SIG-M5 (cell line): ENCODE measurements around the gene ARHGEF10L.

Source experiments
- DNase-seq: peaks from one replicate; lab custom pipeline; 2025; lab: John Stamatoyannopoulos, UW

ARHGEF10L gene

DNA sequence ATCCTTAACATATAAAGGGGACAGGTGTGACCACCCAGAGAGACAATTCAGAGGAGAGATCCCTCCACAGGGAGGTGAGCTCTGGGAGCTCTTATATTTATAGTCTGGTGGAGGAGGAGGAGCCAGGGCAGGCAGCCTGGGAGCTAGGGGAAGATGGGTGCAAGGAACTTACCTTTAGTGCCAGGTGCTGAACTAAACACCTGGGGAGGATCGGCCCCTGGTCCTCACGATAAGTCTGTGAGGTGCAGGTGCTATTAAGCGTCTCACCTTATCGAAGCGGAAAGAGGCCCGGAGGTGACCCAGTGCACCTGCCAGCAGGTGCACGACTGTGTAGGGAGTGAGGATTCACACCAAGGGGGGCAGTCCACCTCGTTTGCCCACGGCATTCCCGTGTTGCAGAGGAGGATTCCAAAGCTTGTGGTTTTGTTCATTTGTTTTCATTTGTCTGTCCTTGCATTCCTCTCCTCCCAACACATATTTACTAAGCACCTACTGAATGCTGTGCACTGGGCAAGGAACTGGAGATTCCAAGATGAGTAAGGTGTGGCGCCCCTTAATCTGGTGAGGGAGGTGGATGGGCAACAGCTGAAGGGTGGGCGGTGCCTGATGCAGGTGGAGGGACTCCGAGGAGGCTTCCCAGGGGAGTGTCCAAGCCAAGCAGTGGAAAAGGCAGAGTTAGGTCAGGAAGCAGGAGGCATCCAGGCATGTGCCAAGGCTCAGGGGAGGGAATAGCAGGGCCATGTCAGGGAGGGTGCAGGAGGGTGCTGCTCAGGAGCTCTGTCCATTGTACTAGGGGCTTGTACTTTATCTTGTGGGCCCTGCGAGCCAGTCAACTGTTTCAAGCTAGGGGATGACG, 11.5 kb downstream of the ARHGEF10L start:
- no peak for DNase-seq

DNA sequence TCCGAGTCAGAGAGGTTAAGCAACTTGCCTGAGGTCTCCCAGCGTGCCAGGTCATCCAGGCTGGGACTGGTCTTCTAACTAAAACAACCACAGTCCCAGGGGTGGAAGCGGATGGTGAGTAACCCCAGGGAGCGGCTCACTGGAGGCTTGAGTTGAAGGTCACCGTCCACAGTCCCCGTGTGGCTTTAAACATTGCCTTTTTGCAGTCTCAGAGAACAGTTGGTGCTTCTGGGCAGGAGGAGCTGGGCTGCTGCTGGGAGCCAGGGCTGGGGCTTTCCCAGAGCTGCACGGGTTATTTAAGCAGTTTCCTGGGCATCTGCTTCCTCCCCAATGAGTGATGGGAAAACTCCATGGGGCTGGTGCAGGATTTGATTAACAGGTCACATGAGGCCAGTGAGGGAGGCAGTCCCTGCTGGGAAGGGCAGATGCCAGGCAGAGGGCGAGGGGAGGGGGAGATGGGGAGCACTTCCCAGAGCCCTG, 12.3 kb downstream of the ARHGEF10L start:
- no peak for DNase-seq

DNA sequence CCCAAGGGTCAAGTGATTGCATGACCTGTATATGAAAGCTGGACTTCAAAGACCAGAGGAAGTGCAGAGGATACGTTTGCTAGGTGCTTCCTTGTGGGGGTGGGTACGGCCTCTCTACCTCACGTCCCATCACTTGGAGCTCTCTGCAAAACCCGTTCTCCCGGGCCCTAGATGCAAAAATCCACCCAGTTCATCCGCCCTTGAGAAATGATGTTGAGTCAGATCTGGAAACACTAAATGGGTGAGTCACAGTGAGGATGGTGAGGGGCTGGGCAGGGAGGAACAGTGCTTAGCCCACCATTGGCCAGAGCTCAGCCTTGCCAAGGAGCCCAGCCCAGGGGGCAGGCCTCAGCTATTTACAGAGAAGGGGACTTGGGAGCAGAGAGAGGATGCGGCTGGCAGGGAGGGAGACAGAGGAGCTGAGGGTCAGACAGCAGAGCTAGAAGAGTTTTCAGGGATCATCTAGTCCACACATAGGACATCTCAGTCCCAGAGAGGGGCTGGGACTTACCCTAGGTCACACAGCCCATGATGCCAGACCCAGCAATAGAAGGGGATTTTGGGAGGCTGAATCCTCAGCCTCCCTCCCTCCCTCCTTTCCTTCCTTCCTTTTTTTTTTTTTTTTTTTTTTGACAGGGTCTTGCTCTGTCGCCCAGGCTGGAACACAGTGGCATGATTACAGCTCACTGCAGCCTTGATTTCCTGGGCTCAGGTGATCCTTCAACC, 14.6 kb downstream of the ARHGEF10L start:
- no peak for DNase-seq

DNA sequence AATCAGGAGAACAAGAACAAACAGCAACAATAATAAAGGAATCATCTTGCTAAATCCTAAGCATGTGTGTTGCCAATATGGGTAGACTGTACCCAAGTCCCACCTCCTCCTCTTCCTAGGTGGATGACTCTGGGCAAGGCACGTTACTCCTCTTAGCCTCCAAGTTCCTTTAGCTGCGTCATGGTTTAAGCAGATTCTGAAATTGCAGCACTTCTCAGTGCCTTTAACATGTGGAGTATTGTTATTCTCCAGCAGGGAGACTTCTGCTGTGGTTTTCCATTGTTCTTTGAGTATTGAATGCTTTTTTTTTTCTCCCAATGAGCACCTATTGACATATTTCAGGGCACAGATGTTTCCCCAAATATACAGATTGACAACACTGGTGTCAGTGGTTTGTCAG, 15.5 kb downstream of the ARHGEF10L start:
- no peak for DNase-seq

DNA sequence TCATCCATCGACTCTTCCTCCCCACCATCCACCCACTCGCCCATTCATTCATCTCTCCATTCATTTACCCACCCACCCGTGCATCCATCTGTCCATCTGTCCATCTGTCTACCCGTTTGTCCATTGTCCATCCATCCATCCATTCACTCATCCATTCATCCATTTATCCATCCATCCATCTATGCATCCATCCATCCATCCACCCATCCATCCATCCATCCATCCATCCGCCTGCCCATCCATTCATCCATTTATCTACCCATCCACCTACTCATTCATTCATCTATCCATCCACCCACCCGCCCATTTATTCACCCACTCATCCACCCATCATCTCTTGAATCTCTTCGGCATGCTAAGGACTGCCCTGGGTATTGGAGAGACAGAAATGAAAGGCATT, 18.5 kb downstream of the ARHGEF10L start:
- no peak for DNase-seq

DNA sequence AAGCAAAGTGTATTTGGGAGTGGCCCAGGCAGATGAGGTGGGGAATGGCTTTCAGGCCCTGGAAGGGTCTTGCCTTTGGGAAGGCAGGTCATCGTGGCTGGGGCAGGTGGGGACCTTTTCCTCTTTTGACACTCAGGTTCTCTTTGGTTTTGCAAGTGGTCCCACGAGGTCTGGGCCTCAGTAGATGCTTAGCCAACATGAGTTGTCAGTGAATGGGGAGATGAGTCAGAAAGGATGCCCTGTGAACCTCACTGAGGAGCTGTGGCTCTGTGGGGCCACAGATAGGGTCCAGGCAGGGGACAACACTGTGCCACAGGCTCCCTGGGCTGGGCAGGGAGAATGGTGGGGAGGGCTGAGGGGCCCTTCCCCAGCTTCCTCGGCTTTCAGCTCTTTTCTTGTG, 19.0 kb downstream of the ARHGEF10L start:
- DNase-seq = no peak

DNA sequence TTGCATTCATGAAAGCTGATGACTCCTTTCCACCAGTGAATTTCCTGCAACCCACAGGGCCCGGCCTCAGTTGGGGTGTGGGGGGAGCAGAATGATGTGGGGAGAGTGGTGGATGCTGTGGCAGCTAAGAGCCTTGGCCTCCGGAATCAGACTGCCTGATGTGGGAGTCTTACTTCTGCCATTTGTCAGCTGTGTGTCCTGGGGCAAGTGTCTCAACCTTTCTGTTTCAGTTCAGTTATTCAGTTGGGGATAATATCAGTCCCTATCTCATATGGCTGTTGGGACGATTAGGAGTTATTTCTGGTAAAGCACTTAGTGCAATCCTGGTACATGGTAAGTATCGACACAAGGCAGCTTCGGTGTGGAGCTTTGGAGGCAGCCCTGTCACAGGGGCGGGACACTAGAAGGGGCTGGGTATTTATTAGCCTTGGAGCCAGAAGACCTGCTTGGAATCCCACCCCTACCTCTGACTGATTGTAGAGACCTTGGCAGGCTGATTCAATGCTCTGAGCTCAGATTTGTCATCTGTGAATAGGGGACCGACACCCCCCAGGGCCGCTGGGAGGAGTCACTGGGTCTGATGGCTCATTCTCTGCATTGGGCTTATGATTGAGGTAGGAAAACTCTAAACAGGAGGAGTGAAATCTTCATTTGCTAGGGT, 19.6 kb downstream of the ARHGEF10L start:
- DNase-seq = no peak

DNA sequence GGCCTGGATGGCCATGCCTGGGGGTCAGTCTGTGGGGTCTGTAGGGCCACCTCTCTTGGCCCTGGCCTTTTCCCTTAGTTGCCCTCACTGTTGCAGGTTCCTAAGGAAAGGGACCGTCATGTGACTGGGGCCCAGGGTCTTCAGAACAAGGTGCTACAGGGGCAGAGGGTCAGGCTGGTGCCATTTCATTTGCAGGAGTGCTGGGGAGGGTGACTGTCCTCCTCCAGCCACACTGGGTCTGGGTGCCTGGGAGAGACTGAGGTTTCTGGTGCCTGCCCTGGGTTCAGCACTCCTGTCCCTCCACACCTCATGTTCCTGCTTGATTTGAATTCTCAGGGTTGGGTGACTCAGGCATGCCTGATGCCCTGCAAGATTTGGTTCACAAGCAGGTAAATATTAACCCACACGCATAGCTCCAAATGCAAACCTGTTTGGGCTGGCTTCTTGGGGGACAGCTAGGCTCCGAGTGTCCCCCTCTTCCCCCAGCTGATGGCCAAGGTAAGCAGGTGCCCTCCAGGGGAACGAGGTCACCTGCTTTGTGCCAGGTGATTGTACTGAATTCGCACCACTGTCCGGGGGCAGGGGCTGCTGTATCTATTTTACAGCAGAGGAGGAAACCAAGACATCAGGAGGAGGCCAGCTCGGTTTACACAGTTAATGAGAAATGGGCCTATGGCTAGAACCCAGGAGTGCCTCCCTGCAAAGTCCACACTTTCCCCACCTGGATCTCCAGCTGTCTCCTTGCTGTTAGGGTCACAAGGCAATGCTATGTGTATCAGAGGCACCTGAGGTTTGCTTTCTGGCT, 20.3 kb downstream of the ARHGEF10L start:
- DNase-seq = no peak

DNA sequence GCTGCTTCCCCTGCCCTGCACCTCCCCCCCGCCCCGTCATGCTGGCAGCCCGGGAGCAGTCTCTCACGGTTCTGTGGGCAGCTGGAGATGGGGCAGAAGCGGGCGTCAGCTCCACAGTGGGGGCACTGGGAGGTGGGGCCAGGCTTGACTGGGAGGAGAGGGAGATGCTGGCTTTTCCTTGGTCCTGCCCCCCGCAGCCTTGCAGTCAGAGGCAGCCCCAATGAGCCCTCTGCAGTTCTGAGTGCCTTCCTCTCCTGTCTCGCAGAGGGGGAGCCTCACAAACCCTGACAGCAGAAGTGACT, 21.7 kb downstream of the ARHGEF10L start:
- DNase-seq = no peak

DNA sequence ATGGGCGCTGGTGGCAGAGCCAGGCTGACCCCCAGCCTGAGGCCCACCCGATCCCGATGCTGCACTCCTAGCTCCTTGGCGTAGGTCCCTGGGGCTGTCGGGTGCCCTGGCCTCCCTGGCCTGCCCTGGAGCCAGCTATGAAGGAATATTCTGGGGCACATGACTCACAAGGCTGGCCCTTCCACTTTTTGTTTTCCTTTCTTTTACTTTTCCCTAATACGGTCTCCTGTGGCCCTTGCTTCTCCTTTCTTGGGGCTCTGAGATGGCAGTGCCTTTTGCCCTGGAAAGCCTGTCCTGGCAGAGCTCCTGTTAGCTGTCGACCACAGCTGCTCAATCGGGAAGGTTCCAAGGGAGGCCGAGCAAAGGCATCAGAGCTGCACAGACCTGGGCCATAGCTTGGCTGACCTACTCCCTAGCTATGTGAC, 22.1 kb downstream of the ARHGEF10L start:
- no peak for DNase-seq

DNA sequence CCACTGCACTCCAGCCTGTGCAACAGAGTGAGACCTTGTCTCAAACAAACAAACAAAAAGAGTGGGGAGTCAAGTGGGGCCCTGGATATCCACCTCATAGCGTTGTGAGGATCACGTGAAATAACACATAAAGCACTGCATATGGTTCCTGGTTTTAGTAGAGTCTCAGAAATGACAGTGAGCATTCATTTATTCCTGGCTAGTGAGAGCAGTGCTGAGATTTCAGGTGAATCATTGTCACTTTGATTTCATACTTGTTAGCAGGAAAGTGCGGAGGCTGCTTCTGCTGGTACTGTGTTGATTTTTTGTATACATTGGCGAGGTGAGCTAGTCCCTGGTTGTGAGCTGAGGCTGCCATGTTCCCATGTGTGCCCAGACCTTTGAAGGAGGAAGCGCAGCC, 22.9 kb downstream of the ARHGEF10L start:
- no peak for DNase-seq

DNA sequence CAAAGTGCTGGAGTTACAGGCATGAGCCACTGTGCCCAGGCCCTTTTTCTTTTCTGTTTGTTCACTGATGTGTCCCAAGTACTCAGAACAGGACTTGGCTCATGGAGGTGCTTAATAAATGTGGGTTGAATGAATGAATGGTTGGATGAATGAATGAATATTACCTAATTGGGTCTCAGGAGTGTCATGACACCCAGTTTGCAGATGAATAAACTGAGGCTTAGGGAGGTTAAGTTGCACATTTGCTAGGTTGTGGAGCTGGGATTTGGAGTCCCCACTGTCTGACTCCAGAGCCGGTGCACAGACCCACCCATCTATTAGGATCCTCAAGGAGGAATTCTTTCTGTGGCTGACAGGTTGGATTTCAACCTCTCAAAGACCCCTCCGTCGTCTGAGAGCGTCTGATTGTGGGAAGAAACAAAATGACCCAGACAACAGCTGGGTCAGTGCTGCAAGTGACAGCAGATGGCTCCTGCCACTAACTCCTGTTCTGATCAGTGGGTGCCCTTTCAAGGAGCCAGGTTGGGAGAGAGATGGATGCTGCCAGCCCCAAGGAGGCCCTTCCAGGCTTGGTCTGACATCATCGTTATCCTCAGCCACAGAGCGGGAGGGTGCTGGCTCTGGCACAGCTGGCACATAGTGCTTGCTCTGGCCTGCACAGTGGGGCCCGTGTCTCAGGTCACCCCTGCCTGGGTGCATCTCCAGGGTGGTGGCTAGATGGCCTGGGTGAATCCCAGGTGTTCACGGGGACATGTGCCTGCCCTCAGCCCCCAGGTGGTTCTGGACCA, 24.2 kb downstream of the ARHGEF10L start:
- no peak for DNase-seq

DNA sequence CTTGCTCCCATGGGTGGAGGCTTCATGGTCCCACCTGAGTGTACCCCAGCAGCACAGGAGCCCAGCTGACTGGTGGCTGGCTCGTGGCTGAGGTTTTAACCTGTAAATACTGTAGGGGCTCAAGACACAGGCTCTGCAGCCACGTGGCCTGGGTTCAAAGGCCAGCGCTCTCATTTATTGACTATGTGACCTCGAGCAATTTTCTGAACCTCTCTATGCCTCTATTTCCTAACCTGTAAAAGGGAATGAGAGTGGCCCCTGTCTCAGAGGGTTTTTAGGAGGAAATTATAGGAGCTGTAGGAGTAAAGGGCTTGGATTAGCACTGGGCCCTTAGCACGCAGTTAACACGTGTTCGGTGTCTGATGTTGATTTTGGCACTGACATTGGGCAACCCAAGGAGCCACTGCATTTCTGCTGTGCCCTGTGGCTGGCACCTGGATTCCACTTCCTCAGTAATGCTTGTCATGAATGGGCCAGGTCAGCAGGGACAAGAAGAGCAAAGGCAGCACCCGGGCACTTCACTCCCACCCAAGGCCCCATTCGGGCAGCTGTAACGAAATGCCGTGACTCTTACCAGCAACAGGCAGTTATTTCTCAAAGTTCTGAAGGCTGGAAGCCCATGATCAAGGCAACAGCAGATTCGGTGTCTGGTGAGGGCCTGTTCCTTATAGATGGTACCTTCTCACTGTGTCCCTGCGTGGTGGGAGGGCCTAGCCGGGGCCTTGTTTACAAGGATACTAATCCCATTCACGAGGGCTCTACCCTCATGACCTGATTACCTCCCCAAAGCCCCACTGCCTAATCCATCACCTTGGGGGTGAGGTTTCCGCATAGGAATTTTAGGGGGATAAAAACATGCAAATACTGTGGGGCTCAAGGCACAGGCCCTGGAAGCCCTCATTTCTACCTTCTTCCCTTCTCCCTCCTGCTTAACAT, 25.2 kb downstream of the ARHGEF10L start:
- no peak for DNase-seq

DNA sequence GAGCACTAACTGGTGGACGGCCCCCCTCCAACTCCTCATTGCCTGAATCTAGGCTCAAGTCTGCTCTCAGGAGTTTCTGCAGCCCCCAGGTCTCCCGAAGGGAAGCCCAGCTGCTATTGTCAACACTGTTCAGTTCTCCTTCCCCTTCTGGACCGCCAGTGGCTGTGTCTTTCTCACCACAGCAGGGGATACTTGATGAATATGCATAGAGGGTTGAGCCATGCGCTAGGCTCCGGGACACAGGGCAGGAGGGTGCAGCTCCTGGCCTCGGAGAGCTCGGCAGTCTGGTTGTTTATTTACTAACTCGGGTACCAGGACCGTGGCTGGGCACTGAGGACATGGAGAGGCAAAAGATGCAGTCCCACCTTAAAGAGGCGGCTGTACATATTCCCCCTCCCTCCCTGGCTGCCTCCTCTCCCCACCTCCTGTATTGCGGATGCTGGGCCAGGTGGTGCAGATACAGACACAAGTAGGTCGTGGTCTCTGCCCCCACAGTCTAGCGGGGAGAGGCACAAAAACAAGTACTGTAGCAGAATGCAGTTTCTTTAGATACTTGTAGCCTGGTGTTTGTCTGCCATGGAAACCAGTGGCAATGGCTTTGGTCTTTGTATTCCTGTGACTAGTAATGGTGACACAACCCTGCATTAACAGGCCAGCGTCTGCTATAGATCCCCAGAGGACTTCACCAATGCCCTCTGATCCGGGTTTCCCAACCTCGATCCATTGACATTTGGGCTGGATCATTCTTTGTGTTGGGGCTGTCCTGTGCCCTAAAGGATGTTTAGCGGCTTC, 26.2 kb downstream of the ARHGEF10L start:
- no peak for DNase-seq

DNA sequence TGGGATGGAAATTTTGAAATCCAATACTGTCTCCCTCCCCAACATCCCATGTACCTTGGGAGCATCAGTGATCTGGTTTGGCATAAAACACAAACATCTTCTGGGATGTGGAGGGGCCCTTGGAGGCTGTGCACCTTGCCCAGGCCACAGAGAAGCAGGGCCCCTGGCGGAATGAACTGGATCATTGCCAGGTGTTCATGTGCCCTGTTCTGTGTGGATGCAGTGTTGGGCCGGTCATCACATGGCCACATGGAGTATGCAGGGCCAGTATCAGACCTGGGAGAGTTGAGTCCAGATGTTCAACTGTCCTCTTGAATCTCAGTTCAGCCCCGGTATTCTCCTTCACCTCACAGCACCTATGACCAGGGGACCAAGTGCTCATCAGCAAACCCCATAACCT, 26.9 kb downstream of the ARHGEF10L start:
- DNase-seq = no peak

DNA sequence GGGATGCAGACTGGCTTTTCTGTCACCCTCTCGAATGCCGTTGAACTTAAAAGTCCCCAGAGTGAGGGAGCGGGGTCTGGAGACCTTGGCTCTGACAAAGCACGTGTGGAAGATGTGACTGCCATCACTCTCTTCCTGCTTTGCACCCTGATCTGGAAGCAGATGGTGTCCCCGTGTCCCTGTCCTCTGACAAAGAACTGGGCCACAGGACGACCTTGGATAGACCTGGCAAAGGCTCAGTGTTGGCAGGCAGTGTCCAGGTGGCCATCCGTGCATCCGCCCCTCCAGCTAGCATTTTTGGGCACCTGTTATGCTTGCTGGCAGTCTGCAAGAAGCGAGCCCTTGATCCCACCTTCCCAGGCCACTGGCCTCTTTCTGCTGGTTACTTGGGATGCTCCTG, 27.4 kb downstream of the ARHGEF10L start:
- DNase-seq = no peak

DNA sequence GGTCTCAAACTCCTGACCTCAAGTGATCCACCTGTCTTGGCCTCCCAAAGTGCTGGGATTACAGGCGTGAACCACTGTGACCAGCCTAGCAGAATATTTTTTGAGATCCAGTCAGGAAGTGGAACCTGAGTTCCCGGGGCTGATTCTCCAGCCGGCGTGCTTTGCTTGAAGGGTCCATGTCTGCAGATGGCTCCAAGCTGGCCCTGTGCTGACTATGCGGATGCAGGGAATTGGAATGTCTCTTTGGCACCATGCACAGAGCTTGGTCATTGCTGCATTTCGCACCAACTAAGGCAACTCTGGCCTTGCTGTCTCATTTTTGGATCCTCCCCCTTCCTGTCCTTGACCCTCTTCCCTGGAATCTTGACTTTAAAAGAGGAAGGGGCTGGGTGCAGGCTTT, 28.1 kb downstream of the ARHGEF10L start:
- no peak for DNase-seq

DNA sequence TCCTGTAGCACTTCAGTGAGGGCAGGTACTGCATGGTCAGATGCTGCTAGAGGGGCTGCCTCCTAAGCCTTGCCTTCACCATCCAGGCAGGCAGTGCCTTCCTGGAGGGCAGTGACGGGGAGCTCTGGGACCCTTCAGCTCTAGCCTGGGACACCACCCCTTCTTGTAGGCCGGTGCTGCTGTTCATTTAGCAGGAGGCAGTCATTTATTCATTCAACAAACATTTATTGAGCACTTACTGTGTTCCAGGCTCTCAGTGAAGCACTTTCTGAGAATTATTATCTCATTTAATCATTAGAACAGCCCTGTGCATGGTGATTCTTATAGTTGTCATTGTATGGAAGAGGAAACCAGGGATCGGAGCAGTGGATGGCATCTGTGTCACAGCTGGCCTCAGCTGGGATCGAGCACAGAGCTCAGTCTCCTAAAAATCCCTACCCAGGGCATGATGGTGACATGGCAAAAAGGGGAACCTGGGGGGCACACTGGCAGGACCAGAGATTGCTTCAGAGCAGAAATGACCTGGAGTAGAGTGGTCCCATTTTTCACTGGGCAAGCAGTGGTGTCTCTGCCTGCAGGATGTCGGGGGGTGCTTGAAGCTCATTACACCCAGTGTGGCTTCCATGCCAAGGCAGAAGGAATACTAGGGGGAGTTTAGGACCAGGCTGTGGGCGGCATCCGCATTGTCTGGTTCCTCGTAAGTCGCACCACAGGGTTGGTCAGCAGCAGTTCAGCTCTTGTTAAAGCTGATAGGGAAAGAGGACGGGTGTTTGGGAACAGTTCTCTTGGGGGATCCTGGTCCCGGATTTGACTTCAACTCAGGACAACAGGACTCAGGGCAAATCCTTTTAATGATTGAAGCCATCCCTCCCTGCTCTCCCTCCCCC, 28.8 kb downstream of the ARHGEF10L start:
- DNase-seq = no peak
